Right lobe of liver (tissue), 6 donors: Measurements from ENCODE around the gene NPAT. TPM values are rescaled to one million over a fixed set of nuclear protein-coding genes. Genes with fewer than 3 reads are reported as not detected.

Experiments
- ATAC-seq, 4 donors: fragments of 200-7000 bp; cut with Tn5 transposase; one replicate each; pipeline ENCODE4 v1.9.1; 2020; ENCODE audit warnings: mild to moderate bottlenecking in 4 of 4, moderate library complexity in 4 of 4
- DNase-seq, 3 donors: peaks; one replicate each; pipeline ENCODE4 v3.0.0-alpha.2; 2020
- H3K27ac ChIP-seq, 3 donors: fragments of 200-600 bp; one replicate each; pipeline ENCODE4 v1.8.0; 2022
- H3K27me3 ChIP-seq, 2 donors: fragments of 200-600 bp; one replicate each; pipeline ENCODE4 v1.8.0; 2022
- H3K36me3 ChIP-seq, 4 donors: fragments of 200-600 bp; sonication (generic) in 1 of 4; one replicate each; pipeline versions ENCODE4 v1.5.1 to v1.8.0; 2017 to 2022; ENCODE audit warnings: control low read depth in 1 of 4
- H3K4me1 ChIP-seq, 4 donors: fragments of 200-600 bp; sonication (generic) in 1 of 4; one replicate each; pipeline versions ENCODE4 v1.5.1 to v1.8.0; 2017 to 2022; ENCODE audit warnings: control low read depth in 1 of 4
- H3K4me3 ChIP-seq, 3 donors: fragments of 200-600 bp; one replicate each; pipeline ENCODE4 v1.8.0; 2022
- H3K9me3 ChIP-seq, 4 donors: fragments of 200-600 bp; sonication (generic) in 1 of 4; one replicate each; pipeline versions ENCODE4 v1.5.1 to v1.8.0; 2017 to 2022; ENCODE audit warnings: control low read depth in 1 of 4
- CTCF ChIP-seq, 4 donors: fragments of 200-600 bp in 3 of 4; fragments of 450-650 bp in 1 of 4; IDR thresholded peaks; one replicate each; pipeline versions ENCODE4 v1.5.1 to v1.8.0; 2016 to 2022; ENCODE audit warnings: antibody characterized with exemption in 4 of 4, mild to moderate bottlenecking in 2 of 4
- POLR2A ChIP-seq: fragments of 450-650 bp; IDR thresholded peaks from one replicate; pipeline ENCODE4 v1.6.1; 2017; ENCODE audit warnings: antibody characterized with exemption, mild to moderate bottlenecking
- WGBS: methylation state at CpG from one replicate; pipeline ENCODE4 v1.1.6; 2018; ENCODE audit warnings: low coverage, low lambda C conversion rate; ENCODE audit not compliant: insufficient coverage; ENCODE audit errors: missing lambda C conversion rate; 5-methylcytosine and 5-hydroxymethylcytosine counted together
- intact Hi-C, 2 donors: fragments of 100-400 bp; cut with DNase I; formaldehyde crosslinking; loops; one replicate each; pipeline versions ENCODE4 v1.11.2 to v1.14.1; 2022
- total RNA-seq, 6 experiments: library from RNA; depleted of rRNA in 2 of 6; stranded (reverse); fragments of >200 nt in 2 of 6; fragmentation: NEBNext Ultra II Directional in 3 of 6; extraction: Animal tissue kit (Norgen Biotek cat#: 25700) in 3 of 6; gene quantifications; one replicate each; pipeline versions ENCODE4 v1.1.0 to v1.2.4, GENCODE V29; 2016 to 2023
- donor health status: DM: no; HTN: yes; CAD: no.
- donor health status: DM: no; HTN: no; CAD: no.
- donor health status: DM: no; HTN: no; CAD: no.
- donor health status: DM: no; HTN: yes; CAD: no.
- donor health status: DM: no; HTN: yes; CAD: no.

The NPAT gene
- total RNA-seq, 6 experiments from 2014 or later, result 4.8 to 7.8 (median 5.9) TPM

- intact Hi-C loops, result no loop called here
Measured at GRCh38 chr11:108237058-108237481, 14.6 kb upstream of the NPAT start.

GRCh38 chr11:108235633-108236032 is 13.2 kb upstream of the NPAT start:
- H3K4me1 ChIP-seq, result no peaks in the 10 kb centered on the region
- peaks cover 0 to 19% (median 4%) of the 10 kb centered on the region in 4 donors for H3K36me3 ChIP-seq
- 88% methylated on average over 2 of the region's 2 CpGs for WGBS
- H3K27me3 ChIP-seq, result no peaks in the 10 kb centered on the region
- H3K9me3 ChIP-seq, result no peaks in the 10 kb centered on the region
- no peak for TF ChIP-seq POLR2A
- no peak for TF ChIP-seq CTCF (IDR thresholded peaks at IDR 0.05)
- intact Hi-C loops, result no loop called here
- no peak overlapping the region for H3K4me3 ChIP-seq
- peak overlapping the region in 1 of 3 donors; percentile 8 for H3K27ac ChIP-seq
- no peak for DNase-seq
- ATAC-seq, result no peak

More at GRCh38 chr11:108237058-108237481, 14.6 kb upstream of the NPAT start:
- Histone ChIP-seq H3K9me3 (no peaks in the 10 kb centered on the region), H3K4me3 (no peak overlapping the region), H3K27me3 (no peaks in the 10 kb centered on the region), H3K27ac (peak overlapping the region in 1 of 3 donors; percentile 8), H3K4me1 (no peaks in the 10 kb centered on the region), H3K36me3 (peaks cover 0 to 13% (median 4%) of the 10 kb centered on the region in 4 donors)
- TF ChIP-seq POLR2A (no peak), CTCF (IDR thresholded peaks at IDR 0.05) (no peak)
- WGBS, result 80% methylated on average over 1 of the region's 1 CpG
- ATAC-seq (peak in 1 of 4 donors; percentile 29), DNase-seq (no peak)

GRCh38 chr11:108235192-108235591 is 12.8 kb upstream of the NPAT start:
- 92% methylated on average over 1 of the region's 1 CpG for WGBS
- no peak overlapping the region for H3K27ac ChIP-seq
- H3K4me1 ChIP-seq, result no peaks in the 10 kb centered on the region
- no peaks in the 10 kb centered on the region for H3K9me3 ChIP-seq
- no peaks in the 10 kb centered on the region for H3K27me3 ChIP-seq
- TF ChIP-seq CTCF (IDR thresholded peaks at IDR 0.05) (no peak), POLR2A (no peak)
- peaks cover 0 to 24% (median 4%) of the 10 kb centered on the region in 4 donors for H3K36me3 ChIP-seq
- no peak for ATAC-seq
- intact Hi-C loops, result no loop called here
- H3K4me3 ChIP-seq, result no peak overlapping the region
- no peak for DNase-seq

GRCh38 chr11:108233277-108233945 is 11.0 kb upstream of the NPAT start:
- 90% methylated on average over 2 of the region's 2 CpGs for WGBS
- ATAC-seq, result peak in 2 of 4 donors; percentile 51 to 94
- intact Hi-C loops, result no loop called here

More at GRCh38 chr11:108233277-108233945, 11.0 kb upstream of the NPAT start:
- no peaks in the 10 kb centered on the region for H3K9me3 ChIP-seq
- H3K27ac ChIP-seq, result no peak overlapping the region
- H3K4me3 ChIP-seq, result no peak overlapping the region
- peaks cover 0 to 40% (median 4%) of the 10 kb centered on the region in 4 donors for H3K36me3 ChIP-seq
- no peaks in the 10 kb centered on the region for H3K4me1 ChIP-seq
- TF ChIP-seq POLR2A (no peak), CTCF (IDR thresholded peaks at IDR 0.05) (no peak)
- DNase-seq, result peak in 1 of 3 donors; percentile 30
- H3K27me3 ChIP-seq, result no peaks in the 10 kb centered on the region
